HFFc6 (cell line): ENCODE measurements around the gene UBL5. TPM values are rescaled to one million over a fixed set of nuclear protein-coding genes. Genes with fewer than 3 reads are reported as not detected.
"Not testable (repeated sequence)": the region's sequence is repeated elsewhere in the genome, so short reads cannot be mapped to it uniquely, and the experiment has no call there.

Experiments
- DNase-seq: peaks from one replicate; pipeline ENCODE4 v3.0.0-alpha.2; 2018
- H3K27ac Mint-ChIP-seq: 2 replicates; pipeline ENCODE4 v1.8.0; 2020; ENCODE audit warnings: mild to moderate bottlenecking, mixed read lengths
- H3K27me3 Mint-ChIP-seq: 2 replicates; pipeline ENCODE4 v1.8.0; 2021; ENCODE audit warnings: mild to moderate bottlenecking, moderate library complexity, mixed read lengths; ENCODE audit not compliant: insufficient read depth
- H3K36me3 Mint-ChIP-seq: 2 replicates; pipeline ENCODE4 v1.8.0; 2021; ENCODE audit warnings: low read depth, mixed read lengths
- H3K4me1 Mint-ChIP-seq: 2 replicates; pipeline ENCODE4 v1.8.0; 2020; ENCODE audit warnings: low read depth, mixed read lengths
- H3K4me3 Mint-ChIP-seq: 2 replicates; pipeline ENCODE4 v1.8.0; 2020; ENCODE audit warnings: mild to moderate bottlenecking, moderate library complexity, mixed read lengths
- H3K9me3 Mint-ChIP-seq: 2 replicates; pipeline ENCODE4 v1.8.0; 2020; ENCODE audit warnings: mild to moderate bottlenecking, mixed read lengths
- long read RNA-seq: library from polyadenylated mRNA; unstranded; transcript quantifications from one replicate; pipeline ENCODE4 v2.0.0, GENCODE V29; 2019
- total RNA-seq, 6 experiments: library from RNA; stranded (reverse); fragmentation: NEBNext Ultra II Directional; extraction: Animal tissue kit (Norgen Biotek cat#: 25700); gene quantifications; 2 replicates in 1 of 6; 3 replicates in 5 of 6; pipeline ENCODE4 v1.2.3, GENCODE V29; 2021
- TF ChIP-seq, protein P1 (sequence below): fragments of 200-600 bp; sonication (generic); IDR thresholded peaks from 2 replicates; pipeline ENCODE4 v1.5.0; 2021; ENCODE audit warnings: antibody characterized with exemption, mild to moderate bottlenecking

Gene UBL5
- total RNA-seq, result 100 to 1,000 TPM; 365 to 483 (median 418) TPM
- long read RNA-seq, transcript UBL5-201 (5 exons, 513 nt), result minor isoform, 34 of 281 reads
- long read RNA-seq, transcript UBL5-202 (5 exons, 432 nt), result major isoform, 229 of 281 reads
- long read RNA-seq, partial matches to known transcripts, result 6 of 281 reads
- long read RNA-seq, other reads (novel, unspliced or antisense), result 12 of 281 reads

DNA sequence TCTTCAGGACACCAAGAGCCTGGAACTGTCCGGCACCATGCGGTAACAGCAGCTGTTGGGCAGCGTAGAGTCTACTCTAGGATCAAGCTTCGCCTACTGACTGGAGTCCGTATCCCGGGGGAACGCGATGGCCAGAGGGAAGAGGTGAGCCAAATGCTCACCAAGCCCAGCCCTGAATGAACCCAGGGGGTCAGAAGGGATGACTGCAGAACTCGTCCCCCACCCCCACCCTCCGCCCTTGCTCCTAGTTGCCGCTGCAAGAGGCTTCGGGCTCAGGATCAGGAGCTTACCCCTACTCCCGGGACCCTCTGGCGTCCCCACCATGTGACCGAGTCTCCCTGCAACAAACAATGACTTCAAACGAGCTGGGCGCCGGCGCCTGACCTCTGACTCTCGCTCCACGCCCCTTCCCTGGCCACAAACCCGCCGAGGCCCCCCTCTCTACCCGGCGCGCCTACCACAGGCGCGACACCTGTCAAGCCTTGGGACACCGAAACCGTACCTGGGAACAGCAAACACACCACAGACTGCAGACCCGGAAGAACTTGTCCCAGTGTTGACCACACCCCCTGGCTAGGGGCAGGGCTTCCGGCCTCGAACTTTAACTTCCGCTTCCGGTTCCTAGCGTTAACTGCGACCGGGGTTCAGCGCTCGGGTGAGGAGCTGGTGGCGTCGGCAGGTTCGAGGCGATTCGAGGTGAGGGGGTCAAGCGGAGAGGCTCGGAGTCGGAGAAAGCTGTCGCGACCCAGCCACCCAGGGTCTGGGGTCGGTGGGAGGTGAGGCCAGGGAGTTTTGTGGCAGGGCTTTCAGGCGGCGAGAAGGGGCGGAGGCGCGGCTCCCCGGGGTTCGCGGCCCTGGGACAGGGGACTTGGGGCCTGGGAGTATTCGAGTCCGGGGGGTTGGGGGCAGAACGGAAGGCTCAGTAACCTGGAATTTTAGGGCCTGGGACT is at the start of gene UBL5:
Gene UBL5 (plus strand): TSS at position 630 of the 950 bp plus-strand sequence. CDS start 420 bp downstream, outside the sequence.
- Mint-ChIP-seq H3K27me3 (peaks cover 4% of the 10 kb centered on the region; the same call in 1 of the 2 replicates), H3K4me3 (peak within 1 kb of the TSS; percentile 94), H3K9me3 (no peaks in the 10 kb centered on the region), H3K36me3 (peaks cover 18% of the 10 kb centered on the region), H3K4me1 (peaks cover 14% of the 10 kb centered on the region), H3K27ac (peak within 1 kb of the TSS; percentile 82)
- TF ChIP-seq, protein P1, sequence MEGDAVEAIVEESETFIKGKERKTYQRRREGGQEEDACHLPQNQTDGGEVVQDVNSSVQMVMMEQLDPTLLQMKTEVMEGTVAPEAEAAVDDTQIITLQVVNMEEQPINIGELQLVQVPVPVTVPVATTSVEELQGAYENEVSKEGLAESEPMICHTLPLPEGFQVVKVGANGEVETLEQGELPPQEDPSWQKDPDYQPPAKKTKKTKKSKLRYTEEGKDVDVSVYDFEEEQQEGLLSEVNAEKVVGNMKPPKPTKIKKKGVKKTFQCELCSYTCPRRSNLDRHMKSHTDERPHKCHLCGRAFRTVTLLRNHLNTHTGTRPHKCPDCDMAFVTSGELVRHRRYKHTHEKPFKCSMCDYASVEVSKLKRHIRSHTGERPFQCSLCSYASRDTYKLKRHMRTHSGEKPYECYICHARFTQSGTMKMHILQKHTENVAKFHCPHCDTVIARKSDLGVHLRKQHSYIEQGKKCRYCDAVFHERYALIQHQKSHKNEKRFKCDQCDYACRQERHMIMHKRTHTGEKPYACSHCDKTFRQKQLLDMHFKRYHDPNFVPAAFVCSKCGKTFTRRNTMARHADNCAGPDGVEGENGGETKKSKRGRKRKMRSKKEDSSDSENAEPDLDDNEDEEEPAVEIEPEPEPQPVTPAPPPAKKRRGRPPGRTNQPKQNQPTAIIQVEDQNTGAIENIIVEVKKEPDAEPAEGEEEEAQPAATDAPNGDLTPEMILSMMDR, result no peak
- peak; percentile 73 for DNase-seq

DNA sequence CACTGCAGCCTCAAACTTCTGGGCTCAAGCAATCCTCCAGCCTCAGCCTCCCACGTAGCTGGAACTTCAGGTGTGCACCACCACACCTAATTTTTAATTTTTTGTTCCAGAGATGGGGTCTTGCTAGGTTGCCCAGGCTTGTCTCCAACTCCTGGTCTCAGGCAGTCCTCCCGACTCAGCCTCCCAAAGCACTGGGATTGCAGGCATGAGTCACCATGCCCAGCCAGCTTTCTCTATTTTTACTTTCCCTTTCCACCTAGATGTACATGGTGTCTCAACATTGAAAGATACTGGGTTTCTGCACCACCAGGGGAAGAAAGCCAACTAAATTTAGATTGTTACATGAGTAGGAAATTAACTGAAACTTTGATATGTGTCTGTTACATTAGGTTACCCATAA is 45.4 kb upstream of the UBL5 start:
- no peaks in the 10 kb centered on the region; the same call in 1 of the 2 replicates for H3K27me3 Mint-ChIP-seq
- H3K9me3 Mint-ChIP-seq, result peaks cover 7% of the 10 kb centered on the region
- TF ChIP-seq, protein P1, result no peak
- no peak for DNase-seq
- no peak overlapping the region for H3K27ac Mint-ChIP-seq
- H3K4me3 Mint-ChIP-seq, result no peak overlapping the region
- H3K36me3 Mint-ChIP-seq, result peaks cover 7% of the 10 kb centered on the region
- H3K4me1 Mint-ChIP-seq, result peaks cover 16% of the 10 kb centered on the region

DNA sequence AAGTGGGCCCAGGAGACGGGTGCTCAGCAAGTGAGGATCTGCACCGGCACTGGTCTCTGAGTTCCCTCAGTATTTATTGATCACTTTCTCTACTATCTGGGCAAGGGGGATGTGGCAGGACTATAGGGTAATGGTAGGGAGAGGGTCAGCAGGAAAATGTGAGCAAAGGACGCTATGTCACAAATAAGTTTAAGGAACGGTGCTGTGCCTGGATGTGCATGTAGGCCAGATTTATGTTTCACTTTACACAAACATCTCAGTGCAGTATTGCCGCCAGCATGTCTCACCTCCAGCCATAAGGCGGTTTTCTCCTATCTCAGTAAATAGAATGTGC is 43.6 kb upstream of the UBL5 start:
- not testable (repeated sequence) for H3K9me3 Mint-ChIP-seq, DNase-seq, H3K36me3 Mint-ChIP-seq, H3K27me3 Mint-ChIP-seq
- Mint-ChIP-seq H3K4me3 (peak overlapping the region; percentile 87), H3K4me1 (peaks cover 18% of the 10 kb centered on the region), H3K27ac (peak overlapping the region; percentile 86)

DNA sequence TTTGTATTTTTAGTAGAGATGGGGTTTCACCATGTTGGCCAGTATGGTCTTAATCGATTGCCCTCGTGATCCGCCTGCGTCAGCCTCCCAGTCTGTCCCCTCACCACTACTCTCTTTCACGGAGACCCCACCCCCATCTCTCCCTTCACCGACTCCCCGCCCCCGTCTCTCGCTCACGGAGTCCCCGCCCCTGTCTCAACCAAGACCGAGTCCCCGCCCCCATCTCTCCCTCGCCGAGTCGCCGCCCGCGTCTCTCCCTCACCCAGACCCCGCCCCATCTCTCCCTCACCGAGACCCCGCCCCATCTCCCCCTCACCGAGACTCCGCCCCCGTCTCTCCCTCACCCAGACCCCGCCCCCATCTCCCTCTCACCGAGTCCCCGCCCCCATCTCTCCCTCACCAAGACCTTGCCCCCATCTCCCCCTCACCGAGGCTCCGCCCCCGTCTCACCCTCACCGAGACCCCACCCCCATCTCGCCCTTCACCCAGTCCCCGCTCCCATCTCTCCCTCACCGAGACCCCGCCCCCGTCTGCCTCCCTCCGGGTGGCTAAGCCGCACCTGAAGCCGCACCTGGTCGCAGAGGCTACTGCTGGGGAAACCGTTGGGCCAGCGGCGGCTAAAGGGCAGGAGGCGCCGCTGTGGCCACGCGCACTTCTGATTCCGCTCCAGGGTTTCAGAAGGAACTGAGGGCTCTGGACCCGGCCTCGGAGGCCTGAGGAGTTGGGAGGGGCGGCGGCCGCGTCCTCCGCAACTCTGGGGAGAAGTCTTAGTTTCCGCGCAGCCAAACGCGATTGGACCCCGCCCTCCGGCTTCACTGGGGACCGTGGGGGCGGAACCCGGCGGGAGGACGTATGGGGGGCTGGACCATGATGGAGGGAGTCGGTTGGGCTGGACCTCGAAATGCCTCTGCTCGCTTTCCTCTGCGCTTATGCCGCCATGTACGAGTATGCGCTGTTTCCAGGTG is 42.1 kb upstream of the UBL5 start:
- DNase-seq, result peak; percentile 81
- Mint-ChIP-seq H3K27ac (peak overlapping the region; percentile 86), H3K4me3 (peak overlapping the region; percentile 87), H3K9me3 (no peaks in the 10 kb centered on the region), H3K36me3 (no peaks in the 10 kb centered on the region), H3K4me1 (peaks cover 32% of the 10 kb centered on the region), H3K27me3 (peaks cover 3% of the 10 kb centered on the region)
- TF ChIP-seq, protein P1, result no peak

DNA sequence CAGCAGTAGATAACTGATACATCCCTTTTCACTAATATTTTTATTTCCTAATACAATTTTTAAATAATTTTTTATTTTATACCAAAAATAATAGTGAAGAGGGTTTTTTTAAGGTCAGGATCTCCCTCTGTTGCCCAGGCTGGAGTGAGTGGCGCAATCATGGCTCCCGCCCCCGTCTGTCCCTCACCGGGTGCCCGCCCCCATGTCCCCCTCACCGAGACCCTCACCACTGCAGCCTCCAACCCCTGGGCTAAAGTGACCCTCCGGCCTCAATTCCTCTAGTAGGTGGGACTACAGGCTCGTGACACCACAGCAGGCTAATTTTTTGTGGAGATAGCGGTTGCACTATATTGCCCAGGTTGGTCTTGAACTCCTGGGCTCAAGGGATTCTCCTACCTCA is 41.4 kb upstream of the UBL5 start:
- no peak for DNase-seq
- Mint-ChIP-seq H3K27ac (peak overlapping the region; percentile 86), H3K4me1 (peaks cover 35% of the 10 kb centered on the region), H3K4me3 (peak overlapping the region; percentile 87), H3K36me3 (no peaks in the 10 kb centered on the region), H3K27me3 (peaks cover 3% of the 10 kb centered on the region), H3K9me3 (no peaks in the 10 kb centered on the region)
- TF ChIP-seq, protein P1, result no peak
